GM18870 (cell line): Measurements from ENCODE around the gene TMEM250.
"Not testable (repeated sequence)": the region's sequence is repeated elsewhere in the genome, so short reads cannot be mapped to it uniquely, and the experiment has no call there.

Source experiments
- ATAC-seq: cut with Tn5 transposase; IDR thresholded peaks from one replicate; pipeline ENCODE4 v1.9.1; 2021; ENCODE audit warnings: moderate library complexity; ENCODE audit not compliant: unreplicated experiment

Gene TMEM250

DNA sequence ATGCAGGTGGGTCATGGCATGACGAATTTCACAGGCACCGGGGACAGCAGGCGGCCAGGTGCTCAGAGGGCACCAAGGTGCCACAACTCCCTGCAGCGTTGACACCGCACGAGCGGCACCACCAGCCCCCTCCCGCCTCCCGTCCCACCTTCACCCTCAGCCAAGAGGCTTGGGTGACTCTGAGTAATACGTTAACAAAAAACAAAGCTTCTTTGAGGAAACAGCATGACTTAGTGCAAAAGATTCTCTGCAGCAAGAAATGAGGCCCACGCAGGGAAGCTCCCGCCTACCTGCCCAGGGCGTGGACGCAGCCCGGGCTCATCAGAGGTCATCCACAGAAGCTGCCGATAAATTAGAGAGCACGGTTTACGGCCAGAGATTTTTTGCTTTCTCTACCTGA is 4.1 kb downstream of the TMEM250 start:
- ATAC-seq: no peak

DNA sequence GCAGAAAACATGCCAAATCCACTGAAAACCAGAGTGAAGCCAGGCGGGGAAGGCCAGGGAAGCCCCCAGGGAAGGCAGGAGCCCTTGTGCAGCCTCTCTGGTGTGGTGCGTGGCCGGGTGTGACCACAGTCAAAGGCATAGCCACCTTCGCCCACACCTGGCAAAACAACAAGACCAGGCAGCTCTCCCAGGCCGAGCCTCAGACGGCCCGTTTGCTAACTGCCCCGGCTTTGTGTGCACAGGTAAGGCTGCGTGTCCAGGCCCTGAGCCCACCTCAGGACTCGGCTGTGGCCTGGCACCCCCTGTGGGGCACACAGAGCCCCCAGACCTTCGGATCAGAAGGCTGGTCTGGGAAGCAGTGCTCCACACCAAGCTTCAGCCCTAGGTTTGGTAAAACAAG is 6.1 kb downstream of the TMEM250 start:
- ATAC-seq: no peak

DNA sequence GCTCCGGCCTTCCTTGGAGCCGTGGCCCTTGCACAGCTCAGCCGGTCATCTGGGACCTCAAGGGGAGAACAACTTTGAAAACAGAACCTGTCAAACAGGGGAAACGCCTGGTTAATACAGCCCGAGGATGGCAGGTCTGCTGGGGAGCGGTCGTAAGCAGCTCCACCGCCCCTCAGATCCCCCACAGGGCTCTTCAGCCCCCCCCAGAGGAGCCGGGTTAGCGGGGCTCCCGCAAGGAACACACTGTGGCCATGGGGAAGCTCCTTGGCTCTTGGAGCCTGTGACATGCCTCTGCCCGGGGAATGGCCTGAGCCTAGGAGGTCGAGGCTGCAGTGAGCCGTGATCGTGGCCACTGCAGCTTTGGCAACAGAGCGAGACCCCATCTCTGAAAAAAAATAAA is 6.8 kb downstream of the TMEM250 start:
- ATAC-seq: no peak

DNA sequence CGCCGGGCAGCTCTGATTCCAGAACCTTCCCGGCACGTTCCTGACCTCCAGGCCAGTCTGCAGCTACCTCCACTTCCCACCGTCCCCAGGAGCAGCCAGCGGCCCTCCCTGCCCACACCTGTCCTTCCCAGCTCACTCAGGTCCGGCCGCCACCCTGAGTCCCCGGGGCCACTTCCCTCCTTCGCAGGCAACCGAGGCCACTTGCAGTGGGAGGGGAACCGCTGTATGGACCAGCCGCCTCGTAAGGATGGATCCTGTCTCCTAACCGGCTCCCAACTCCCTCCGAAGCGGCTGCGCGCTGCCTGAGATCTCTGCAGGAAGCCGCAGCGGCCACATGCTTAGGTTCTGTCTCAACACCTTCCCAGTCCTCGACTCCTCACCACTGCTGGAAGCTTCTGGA is 7.5 kb downstream of the TMEM250 start:
- ATAC-seq: no peak

DNA sequence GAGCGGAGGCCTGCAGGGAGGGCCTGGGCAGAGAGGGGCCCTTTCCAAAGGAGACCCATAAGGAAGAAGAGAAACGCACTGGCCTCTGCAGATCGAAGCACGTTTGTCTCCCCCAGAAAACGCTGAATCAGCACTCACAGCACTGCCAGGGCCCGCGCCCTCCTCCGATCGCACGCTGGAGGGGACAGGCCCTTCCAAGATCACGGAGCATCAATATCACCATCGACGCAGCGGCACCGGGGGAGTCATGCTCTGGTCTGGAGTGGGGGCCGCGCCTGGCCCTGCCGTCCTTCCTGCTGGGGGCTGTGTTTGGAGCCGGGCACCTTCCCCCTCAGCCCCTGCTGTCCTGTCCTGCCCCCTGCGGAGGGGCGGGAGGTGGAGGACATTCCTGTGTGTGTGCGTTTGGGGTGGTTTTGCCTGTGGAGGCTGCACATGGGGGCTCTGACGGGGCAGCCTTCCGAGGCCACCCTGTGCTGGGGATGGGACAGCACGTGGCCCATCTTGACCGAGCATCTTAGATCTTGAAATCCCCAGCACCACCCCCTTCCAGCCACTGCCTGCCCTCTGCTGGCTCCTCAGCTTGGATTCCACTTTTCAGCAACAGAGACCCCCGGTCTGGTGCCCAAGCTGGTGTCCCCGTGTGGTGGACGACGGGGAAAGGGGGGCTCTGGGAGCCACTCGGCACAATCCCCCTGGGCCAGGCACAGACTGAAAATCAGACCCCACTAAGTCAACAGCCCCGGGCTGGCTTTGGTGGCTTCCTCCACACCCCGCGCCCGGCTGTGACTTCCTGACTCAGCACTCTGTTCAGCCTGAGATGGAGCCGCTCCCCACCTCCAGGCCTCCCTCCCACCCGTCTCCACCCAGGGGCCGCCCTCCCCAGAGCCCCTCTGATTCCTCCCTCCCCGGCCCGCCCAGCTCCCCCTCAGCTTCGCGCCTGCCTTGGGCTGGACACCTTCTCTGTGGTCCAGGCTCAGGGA is 8.3 kb downstream of the TMEM250 start:
- ATAC-seq: no peak

DNA sequence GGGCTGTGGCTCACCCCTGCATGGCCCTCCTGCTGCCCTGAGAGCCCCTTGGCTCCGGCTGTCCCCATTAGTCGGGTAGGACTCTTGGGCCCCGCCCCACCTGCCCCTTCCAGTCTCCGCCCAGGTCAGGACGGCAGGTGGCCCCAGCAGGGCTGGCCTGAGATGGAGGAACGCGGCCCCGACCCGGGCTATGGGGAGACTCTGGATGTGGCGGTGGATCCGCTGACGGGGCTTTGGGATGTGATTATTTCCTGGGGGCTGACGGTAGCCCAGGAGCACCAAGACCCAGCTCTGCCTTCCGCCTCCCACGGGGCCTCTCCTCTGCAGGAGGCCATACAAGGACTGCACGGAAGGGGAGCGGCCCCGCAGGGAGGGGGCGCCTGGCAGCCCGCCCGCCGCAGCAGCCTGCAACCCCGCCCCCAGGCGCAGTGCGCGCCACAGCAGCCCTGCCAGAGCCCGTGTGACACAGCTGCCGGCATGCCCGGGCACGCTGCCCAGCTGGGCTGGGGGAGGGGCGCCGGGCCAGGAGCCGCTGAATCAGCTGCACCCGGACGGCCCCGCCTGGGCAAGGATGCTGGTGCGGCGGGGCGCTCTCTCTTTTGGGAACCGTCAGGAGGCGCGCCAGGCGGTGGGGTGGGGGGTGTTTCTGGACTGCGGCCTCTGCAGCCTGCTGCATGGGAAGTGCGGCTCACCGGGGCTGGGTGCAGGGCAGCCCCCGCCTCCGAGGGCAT is 9.2 kb downstream of the TMEM250 start:
- no peak for ATAC-seq

DNA sequence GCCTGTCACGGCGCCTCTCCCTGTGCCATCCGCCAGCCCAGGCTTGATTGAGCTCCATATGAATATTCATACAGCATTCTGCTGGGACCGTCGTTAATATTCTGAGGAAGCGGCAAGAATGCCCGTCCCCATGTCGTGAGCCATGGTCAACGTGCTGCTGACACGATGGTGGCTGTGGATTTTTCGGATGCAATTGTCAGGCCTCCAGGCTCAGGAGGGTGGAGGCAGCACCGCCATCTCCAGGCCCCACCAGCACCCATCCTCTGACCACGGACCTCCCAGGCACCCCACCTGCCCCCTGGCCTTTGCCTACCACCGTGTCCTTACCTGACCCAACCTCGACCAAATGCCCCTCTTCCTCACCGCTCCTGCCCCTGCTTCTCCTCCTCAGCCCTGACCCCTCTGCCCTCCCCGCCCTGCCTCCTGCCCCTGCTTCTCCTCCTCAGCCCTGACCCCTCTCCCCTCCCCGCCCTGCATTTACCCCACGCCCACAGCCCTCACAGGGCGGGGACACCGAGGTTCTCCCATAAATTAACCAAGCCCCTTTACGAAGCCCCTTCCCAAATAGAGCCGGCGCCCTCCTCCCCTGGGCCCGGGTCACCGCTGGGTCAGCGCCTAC is 9.9 kb downstream of the TMEM250 start:
- ATAC-seq: no peak

DNA sequence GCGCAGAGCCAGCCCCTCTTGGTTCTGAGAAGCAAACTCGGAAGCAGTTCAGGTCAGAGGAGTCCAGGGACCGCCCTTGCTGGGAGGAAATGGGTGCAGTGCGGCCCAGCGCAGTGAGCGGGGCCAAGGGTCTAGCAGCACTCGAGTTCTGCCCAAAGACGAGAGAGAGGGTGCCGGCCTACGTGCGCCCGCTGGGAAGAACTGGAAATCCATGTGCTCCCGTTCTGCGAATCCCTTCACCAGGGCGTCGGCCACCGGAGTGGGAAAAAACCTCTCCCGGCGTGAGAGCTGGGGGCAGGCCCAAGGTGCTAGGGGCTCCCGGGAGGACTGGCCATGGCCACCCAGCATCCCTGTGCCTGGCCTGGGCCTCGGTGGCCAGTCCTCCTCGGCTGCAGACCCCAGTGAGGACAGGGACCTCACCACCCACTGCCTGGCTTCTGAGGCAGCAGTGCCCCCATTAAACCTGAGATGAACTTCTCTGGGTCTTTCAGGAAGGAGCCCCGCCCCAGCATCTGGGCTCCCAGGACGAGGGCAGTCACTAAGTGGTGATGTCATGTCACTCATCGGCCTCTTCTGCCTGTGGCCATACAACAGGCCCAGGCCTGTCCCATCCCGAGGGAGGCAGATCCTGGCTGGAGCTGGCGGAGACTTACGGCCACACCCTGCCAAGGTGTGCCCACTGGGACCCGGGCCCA is 10.6 kb downstream of the TMEM250 start:
- ATAC-seq: no peak

DNA sequence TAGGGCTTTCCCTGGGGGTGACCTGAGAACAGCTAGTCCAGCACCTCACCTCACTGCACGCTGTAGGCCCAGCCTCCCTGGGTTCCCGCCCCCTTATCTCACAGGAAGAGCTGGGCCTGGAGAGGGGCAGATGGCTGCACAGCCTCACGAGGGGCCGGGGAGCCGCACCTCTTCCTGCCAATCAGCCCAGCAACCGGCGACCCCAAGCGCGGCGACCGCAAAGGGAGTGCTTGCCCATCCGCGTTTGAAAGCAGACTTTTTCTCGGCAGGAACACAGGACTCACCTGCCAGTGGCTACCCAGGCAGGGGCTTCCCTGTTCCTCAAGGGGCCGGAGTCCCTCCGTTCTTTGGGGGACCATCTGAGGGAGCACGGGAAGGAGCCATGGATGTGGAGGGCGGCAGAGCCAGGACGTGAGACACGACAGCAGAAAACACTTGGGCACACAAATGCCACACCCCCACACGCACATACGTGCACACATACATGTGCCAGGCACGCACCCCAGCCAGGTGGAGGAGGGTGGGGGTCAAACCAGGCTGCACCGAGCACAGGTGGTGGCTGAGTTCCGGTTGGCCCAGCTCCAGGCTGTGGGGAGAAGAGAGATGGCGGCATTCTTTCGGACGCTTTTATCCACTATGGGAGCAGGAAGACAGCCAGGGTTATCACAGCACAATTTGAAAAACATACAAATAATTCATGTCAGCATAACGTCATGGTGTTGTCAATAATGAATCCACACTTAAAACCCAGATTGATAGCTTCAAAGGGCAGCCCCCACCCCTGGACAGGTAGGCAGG is 11.3 kb downstream of the TMEM250 start:
- no peak for ATAC-seq

DNA sequence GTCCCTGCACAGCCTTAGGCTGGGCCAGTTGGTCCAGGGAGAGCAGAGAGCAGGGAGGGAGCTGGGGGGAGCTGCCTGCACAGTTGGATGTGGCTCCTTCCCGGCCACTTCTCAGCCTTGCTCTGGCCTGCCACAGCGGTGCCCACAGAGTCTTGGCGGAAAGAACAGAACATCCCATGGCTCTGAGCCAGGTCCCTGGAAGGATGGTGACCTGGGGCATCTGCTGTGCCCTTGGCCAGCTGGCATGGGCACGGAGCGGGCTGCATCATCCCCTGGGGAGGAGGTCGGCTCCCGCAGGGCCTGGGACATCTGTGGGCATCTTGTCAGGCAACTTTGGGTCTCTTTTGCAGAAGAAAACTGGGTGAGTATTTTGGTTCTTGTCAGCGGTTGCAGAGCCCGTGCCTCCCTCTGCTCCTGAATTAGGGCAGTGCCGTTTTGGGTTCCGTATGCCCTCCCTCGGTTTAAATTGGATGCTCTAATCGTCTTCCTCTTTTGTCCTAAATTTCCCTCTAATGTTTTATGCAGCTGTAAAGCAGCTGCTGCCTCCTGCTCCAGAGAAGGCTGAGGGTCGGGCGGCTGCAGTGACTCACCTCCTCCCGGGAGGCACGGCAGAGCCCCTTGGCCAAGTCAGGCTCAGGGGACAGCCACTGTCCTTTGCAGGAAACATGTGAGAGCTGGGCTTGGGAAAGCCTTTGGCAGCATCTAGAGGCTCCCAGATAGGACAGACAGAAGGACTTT is 13.1 kb downstream of the TMEM250 start:
- ATAC-seq: no peak

DNA sequence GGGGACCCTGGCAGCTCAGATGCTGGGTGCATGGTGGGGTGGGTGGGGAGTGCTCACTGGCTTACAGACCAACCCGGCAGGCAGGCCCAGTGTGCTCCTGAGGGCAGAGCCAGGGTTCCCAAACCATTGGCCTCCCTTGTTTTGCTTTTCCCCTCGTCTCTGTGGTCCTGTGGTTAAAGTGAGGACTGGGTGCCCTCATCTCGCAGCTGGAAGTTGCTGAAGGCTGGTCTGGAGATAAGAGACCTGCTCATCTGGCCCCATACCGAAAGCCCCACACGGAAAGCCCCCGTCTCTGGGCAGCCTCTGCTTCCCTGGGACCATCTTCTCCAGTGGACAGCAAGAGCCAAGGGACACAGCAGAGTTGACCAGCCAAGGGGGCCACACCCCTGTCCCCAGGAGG is 13.8 kb downstream of the TMEM250 start:
- no peak for ATAC-seq

DNA sequence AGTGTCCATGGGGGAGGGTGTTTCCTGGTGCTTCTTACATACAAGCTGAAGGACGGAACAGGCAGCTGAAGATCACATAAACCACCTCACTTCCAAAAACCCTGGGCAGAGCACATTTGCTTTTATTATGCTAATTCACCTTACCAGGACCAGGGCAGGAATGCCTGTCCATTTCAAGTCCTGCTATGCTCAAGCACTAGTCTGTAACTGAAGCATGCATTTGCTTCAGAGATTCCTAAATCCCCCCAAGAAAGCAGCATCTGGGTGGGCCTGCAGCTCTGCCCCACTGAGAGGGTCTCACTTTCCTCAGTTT is 14.2 kb downstream of the TMEM250 start:
- ATAC-seq: no peak

DNA sequence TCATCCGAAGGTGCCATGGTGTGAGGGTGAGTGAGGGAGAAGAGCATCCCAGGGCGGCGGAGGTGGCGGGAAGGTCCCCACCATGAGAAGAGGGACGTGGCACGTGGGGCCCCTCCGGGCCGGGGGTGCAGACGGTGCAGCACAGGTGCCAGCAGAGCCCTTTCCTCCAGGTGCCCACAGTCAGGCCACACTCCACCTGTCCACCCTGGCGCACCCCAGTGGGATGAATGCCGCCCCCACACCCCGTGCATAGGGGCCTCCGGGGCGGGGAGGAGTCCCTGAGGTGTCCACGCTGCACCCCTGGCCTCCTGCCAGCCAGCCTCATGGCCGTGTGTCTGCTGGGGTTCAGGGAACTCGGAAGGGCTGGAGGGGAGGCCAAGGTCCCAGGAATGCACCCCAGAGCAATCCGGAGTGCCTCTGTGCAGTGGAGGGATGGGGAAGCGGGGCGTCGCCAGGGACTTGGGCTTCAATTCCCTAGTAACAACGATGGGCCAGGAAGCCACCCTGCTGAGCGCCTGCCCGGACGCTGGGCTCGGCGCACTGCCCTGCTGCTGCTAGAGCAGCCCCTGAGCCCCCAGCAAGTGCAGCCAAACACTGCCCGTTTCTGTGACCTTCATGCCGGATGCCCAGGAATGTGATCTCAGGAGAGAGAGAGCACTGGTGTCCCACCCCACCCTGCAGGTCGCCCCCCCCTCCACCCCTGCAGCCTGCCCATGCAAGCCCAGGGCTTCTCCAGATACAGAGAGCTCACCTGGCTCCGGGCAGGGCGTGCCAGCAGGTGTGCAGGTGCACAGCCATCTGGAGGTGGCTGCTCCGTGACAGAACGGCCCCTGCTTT is 14.8 kb downstream of the TMEM250 start:
- no peak for ATAC-seq

DNA sequence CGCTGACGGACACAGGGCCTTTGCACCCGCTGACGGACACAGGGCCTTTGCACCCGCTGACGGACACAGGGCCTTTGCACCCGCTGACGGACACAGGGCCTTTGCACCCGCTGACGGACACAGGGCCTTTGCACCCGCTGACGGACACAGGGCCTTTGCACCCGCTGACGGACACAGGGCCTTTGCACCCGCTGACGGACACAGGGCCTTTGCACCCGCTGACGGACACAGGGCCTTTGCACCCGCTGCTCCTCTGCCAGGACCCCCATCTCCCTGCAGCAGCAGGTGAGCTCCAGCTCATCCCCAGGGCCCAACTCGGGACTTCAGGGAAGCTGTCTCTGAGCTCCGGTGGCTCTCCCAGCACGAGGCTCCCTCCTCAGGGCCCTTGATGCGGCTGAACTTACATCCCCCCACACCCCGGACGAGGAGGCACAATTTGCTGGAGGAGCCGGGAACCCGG is 17.0 kb downstream of the TMEM250 start:
- ATAC-seq: not testable (repeated sequence)

DNA sequence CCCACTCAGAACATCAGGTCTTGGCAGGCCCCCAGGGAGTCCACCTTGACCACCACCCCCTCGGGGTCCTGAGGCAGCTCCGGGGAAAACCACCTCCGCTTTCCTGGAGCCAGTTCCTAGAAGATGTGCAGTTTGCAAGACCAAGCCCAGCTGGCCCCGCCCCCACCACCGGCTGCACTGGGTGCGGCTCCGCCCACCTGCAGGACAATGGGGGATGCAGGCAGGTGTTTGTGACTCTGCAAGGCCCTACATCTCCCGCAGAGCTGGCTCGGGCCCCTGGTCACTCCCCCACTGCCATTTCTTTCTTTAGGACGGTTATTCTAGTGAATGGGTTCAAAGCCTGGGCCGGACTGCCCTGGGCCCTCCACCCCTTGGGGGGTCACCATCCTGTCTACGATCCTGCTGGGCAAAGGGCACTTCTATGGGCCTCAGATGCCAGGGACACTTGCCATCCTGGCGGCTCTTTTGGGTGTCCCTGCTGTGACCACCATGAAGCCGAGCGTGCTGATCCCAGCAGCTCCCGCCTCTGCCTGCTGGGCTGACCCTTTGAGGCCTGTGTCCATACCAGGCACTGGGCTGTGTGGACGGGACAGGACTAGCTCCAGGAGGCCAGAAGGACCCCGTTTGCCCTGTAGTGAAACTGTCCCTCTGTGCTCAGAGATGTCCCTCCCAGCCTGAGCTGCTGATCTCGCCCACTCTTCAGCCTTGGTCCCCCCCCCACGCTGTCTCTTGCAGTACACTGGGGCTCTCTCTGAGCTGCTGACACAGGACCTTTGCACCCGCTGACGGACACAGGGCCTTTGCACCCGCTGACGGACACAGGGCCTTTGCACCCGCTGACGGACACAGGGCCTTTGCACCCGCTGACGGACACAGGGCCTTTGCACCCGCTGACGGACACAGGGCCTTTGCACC is 17.7 kb downstream of the TMEM250 start:
- ATAC-seq: no peak

DNA sequence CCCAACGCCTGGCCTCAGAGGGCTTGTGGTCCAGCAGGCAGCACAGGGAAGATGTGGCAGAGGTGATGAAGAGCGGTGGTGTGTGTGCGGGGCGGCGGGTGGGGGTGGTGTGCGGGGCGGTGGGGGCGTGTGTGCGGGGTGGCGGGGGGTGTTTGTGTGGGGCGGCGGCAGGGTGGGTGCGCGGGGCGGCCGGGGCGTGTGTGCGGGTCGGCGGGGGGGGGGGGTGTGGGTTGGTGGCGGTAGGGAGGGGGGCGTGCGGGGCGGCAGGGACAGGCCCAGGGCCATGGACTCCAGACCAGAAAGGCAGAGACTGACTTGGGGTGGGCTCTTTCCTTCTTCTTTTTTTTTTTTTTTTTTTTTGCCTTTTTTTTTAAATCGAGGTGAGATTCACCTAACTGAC is 19.1 kb downstream of the TMEM250 start:
- ATAC-seq: no peak

DNA sequence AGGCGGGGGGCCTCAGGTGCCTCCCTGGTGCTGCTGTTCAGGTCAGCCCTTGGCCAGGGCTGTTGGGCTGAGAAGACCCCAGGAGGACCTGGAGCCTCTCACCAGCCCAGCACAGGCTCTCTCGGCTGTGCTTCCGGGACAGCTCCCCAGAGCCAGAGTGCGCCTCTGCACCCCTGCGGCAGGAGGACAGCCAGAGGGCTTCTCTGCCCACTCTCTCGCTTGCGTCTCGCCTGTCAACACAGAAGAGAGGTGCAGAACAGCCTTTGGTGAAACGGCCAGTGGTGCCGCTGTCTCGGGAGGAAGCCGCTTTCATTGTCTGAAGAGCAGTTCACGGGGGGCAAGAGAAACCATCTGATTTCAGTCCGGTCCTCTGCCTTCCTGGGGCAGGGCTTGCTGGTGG is 19.8 kb downstream of the TMEM250 start:
- ATAC-seq: no peak

DNA sequence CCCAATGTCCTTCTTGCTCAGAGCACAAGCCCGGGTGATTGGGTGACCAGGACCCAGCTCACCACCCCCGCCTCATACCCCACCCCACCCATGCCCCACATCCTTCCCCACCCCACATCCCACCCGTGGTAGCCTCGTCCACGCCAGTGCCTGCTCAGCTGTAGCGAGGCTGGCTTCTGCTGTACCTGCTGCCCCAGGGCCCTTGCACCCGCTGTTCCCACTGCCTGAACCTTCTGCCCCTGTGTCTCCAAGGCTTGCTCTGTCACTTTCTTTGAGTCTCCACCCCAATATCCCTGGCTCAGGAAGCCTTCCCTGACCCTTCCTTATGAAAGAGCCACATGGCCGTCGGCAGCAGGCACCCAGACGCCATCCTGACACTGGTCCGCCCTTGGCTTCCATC is 20.5 kb downstream of the TMEM250 start:
- no peak for ATAC-seq
